Activated T-helper 1 cell treated with anti-CD3 and anti-CD28 coated beads, Interleukin-2, amount 50 U/mL, for 16 hours (primary cell): ENCODE data around the gene RPS21.
"Not testable (repeated sequence)": the region's sequence is repeated elsewhere in the genome, so short reads cannot be mapped to it uniquely, and the experiment has no call there.

Experiments used
- DNase-seq, 2 donors: peaks; one replicate each; pipeline ENCODE4 v3.0.0-alpha.2; 2020; ENCODE audit warnings: low read depth in 1 of 2, low spot score in 1 of 2

RPS21 gene

DNA sequence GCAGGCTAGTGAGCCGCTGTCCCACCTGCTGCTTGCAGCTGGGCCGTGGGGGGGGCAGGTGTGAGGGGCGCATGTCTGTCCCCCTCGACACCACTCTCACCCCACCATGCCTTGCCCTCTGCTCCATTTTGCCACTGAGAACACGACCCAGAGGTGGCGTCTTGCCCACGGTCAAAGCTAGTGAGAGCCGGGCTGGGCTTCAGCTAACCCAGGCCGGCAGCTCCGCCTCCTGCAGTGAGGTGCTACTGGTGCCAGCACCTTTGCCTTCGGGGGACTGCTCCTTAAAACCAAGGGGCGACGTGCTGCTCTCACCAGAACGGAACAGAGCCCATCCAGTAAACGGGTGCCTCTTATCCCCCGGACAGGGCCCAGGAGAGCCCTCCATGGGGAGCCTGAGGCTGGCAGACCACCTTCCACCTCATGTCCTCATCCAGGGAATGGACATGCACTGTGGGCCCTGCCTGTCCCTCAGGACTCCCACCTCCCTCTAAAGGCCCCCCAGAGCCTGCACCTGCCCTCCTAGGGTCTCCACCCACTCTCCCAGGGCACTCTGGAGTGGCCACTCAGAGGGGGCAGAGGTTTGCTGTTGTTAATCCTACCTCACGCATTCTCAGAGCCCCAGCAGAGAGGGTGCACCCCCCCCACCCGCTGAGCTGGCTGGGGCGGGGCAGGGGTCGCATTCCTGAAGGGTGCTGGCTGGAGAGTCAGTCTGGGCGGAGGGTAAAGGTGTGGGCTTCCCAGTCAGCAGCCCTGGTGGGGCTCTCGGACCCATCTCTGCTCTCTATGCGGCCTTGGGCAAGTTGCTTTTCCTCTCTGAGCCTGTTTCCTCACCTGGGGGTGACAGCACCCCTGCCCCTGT, 37.6 kb downstream of the RPS21 start:
- DNase-seq: no peak

GRCh38 chr20:62425281-62426058, 38.6 kb downstream of the RPS21 start:
- no peak for DNase-seq

DNA sequence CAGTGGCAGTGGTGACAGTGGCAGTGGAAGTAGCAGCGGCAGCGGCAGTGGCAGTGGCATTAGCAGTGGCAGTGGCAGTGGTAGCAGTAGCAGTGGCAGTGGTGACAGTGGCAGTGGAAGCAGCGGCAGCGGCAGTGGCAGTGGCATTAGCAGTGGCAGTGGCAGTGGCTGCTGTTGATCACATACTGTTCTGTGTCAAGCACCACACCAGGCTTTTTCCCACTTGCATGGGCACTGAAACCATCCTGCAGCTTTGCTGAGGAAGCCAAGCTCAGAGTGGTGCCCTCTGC, 39.1 kb downstream of the RPS21 start:
- DNase-seq: not testable (repeated sequence)

GRCh38 chr20:62426699-62427131, 39.8 kb downstream of the RPS21 start:
- no peak for DNase-seq

- DNase-seq: no peak
Measured at GRCh38 chr20:62427172-62428001, 40.5 kb downstream of the RPS21 start, which contains the start of gene RBBP8NL. Gene RBBP8NL (minus strand): TSS chr20:62427539. CDS start chr20:62419647, 7,892 bp downstream.

DNA sequence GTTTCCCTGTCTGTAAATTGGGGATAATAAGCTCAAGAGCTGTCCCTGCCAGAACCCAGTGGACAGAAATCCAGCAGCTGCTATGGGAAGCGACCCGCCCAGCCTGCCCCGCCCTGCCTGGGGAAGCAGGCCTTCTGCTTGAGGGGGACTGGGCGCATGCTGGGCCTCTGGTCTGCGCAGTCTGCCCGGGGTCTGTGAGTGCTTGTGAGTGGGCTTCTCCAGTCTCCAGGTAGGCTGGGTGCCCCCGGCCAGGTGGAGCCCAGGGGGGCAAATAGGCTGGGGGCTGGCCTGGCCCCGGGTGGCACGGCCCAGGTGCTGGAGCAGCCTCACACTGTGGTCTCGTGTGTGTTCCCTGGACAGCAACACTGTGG, 41.1 kb downstream of the RPS21 start:
- no peak for DNase-seq

DNA sequence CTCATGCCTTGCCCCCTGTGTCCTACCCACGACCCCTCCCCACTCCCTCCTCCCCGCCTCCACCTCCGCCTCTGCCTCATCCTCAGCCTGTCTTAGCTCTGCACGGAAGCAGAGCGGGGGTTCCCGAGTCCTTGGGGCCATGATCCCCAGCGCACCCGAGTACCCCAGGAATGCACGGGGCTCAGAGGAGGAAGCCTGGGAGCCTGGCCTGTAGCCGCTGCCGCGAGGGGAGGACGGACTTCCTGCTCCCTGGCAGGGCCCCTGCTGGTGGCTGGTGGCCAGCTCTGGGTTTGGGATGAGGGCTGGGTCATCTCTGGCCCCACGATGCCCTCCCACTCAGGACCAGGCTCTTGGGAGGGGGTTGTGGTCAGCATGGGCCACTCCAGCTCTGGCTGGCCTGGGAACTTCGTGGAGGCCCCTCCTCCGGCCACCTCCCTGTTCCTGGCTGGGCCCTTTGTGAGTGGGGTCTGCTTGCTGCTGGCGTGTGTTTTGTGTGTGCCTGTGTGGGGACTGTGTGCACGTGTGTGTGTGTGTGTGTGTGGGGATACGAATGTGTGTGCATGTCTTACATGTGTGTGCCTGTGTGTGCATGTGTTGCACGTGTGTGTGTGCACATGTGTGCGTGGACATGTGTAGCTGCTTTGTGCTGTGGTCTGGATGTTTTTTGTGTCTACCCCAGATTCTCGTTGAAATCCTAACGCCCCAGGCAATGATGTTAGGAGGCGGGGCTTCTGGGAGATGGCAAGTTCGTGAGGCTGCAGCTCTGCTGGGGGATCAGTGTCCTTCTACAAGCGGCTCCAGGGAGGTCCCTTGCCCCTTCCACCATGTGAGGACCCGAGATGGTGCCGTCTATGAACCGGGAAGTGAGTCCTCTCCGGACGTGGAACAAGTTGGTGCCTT, 41.7 kb downstream of the RPS21 start:
- no peak for DNase-seq

- DNase-seq: no peak
Measured at GRCh38 chr20:62429455-62430310, 42.8 kb downstream of the RPS21 start.

DNA sequence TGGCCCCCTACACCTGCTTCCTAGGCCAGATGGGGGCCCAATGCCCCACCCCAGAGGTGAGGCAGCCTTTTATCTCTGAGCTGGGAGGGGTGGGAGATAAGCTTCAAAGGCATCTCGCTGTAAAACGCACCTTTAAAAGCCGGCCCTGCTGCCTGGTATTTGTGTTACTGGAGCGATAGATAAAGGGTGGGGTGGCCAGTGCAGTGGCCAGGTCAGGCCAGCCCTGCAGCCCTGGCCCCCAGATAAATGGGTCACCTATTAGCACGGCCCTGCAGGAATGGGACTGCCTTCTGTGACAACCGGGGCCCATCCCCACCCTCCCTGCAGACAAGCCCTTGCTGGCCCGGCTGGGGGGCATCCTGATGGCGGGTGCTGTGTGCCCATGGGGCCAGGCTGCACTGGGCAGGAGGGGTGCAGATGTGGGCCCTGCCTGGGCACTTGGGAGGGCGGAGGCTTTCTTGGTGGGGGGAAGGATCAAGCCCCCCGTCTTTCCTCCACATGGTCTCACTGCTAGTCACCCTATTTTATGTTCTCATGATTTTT, 43.5 kb downstream of the RPS21 start:
- DNase-seq: no peak

DNA sequence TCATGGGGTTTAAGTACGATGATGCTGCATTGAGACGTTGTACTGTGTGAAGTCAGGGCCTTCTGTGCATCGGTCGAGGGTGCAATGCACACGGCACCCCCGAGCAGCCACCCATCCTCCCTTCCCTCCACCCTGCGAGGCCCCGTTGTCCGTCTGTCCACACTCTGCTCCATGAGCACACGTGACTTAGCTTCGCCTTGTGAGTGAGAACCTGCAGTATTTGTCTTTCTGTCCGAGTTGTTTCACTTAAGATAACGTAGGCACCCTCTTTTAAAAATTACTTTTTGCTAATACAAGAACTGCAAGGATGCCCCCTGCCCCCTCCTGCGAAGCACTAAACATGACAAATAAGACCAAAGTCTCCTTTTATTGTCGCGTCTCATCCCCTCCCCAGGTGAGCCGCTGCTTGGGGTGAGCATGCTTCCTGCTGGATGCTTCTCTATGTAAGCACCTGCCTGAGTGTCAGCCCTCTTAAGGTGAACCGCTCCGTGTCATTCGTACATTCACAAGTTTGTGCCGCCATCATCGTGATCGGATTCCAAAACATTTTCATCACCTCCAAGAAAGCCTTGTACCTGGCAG, 44.1 kb downstream of the RPS21 start:
- DNase-seq: no peak

GRCh38 chr20:62433658-62434497, 47.0 kb downstream of the RPS21 start:
- DNase-seq: no peak

DNA sequence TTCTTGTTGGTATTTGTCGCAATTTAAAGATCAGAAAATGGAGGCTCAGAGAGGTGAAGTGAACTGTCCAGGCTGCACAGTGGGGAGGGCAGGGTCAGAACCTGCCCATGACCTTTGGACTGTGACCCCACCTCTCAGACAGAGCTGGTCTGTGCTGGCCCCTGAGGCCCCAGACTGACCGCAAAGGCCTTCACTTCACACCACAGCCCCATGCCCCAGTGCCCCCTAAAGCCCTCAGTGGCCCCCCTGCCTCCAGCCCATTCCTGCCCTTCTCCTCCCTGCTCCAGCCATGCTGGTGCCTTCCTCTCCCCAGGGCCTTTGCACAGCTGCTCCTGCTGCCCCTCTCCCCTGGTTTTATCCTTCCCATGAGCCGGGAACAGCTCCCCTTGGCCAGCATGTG, 49.8 kb downstream of the RPS21 start:
- no peak for DNase-seq

- no peak for DNase-seq
Measured at GRCh38 chr20:62437496-62437895, 50.6 kb downstream of the RPS21 start.

GRCh38 chr20:62437927-62438326, 51.0 kb downstream of the RPS21 start:
- no peak for DNase-seq
